Stimulated activated CD4-positive, alpha-beta T cell treated with anti-CD3 and anti-CD28 coated beads, Interleukin-4, amount 100 ng/mL, for 4 hours (primary cell): ENCODE results near the gene MLXIPL.
"Not testable (repeated sequence)": the region's sequence is repeated elsewhere in the genome, so short reads cannot be mapped to it uniquely, and the experiment has no call there.

ENCODE experiments used
- DNase-seq, 2 experiments: peaks; one replicate each; pipeline ENCODE4 v3.0.0-alpha.2; 2020

The MLXIPL gene, protein sequence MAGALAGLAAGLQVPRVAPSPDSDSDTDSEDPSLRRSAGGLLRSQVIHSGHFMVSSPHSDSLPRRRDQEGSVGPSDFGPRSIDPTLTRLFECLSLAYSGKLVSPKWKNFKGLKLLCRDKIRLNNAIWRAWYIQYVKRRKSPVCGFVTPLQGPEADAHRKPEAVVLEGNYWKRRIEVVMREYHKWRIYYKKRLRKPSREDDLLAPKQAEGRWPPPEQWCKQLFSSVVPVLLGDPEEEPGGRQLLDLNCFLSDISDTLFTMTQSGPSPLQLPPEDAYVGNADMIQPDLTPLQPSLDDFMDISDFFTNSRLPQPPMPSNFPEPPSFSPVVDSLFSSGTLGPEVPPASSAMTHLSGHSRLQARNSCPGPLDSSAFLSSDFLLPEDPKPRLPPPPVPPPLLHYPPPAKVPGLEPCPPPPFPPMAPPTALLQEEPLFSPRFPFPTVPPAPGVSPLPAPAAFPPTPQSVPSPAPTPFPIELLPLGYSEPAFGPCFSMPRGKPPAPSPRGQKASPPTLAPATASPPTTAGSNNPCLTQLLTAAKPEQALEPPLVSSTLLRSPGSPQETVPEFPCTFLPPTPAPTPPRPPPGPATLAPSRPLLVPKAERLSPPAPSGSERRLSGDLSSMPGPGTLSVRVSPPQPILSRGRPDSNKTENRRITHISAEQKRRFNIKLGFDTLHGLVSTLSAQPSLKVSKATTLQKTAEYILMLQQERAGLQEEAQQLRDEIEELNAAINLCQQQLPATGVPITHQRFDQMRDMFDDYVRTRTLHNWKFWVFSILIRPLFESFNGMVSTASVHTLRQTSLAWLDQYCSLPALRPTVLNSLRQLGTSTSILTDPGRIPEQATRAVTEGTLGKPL

DNA sequence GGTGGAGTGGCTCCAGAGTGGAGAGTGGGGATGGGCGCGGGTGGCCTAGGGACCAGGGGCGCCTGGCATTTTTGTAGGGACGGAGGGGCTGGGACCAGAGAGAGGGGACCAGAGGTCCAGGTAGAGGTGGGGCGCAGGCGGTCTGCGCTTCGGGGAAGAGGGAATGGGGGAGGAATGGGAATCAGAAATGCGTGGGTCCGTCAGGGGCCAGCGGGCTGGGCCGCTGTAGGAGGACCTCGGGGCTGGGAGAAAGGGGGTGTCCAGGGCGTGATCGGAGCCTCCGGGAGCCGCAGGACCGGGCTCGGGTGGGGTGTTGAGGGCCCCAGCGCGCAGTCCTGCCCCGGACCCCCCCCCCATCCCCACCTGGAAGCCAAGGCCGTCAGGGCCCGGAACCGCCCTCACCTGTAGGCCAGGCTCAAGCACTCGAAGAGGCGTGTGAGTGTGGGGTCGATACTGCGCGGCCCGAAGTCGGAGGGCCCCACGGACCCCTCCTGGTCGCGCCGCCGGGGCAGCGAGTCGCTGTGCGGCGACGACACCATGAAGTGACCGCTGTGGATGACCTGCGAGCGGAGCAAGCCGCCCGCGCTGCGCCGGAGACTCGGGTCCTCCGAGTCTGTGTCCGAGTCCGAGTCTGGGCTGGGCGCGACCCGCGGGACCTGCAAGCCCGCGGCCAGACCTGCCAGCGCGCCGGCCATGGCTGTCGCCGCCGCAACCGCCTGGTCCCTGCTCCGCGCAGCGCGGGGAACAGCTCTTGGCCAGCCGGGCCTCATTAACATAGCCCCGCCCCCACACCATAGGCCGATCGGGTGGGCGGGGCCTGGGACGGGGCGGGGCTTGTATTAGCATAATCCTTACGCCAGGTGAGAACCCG is at the start of gene MLXIPL:
Gene MLXIPL (minus strand): TSS at position 725 of the 871 bp plus-strand sequence. CDS start 30 bp downstream, at position 695.
- DNase-seq, result peak; percentile 35 to 58

GRCh38 chr7:73671857-73672445 is 47.6 kb upstream of the MLXIPL start:
- DNase-seq, result no peak

GRCh38 chr7:73671322-73671661 is 47.0 kb upstream of the MLXIPL start:
- DNase-seq, result no peak

DNA sequence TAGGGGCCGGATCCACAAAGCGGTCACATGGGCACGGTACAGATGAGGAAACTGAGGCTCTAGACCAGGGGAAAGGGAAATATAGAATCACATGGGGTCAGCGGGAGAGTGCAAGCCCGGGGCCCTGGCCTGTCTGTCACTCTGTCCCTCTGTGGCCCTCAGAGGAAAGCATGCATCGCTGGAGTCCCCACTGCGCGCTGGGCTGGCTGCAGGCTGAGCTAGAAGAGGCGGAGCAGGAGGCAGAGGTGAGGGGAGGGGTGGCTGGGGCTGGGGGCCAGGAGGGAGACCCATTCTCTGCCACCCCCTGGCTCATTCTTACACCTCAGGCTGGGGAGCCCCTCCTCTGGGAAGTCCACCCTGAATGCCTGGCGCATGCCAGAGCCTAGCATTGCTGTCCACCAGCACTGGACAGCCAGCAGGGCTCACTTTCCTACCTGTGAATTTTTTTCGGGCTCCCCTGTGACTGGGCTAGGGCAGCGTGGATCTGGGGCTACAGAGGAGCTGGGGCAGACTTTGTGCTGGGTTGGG is 45.6 kb upstream of the MLXIPL start:
- no peak for DNase-seq

GRCh38 chr7:73669288-73669701 is 45.0 kb upstream of the MLXIPL start:
- DNase-seq, result no peak

DNA sequence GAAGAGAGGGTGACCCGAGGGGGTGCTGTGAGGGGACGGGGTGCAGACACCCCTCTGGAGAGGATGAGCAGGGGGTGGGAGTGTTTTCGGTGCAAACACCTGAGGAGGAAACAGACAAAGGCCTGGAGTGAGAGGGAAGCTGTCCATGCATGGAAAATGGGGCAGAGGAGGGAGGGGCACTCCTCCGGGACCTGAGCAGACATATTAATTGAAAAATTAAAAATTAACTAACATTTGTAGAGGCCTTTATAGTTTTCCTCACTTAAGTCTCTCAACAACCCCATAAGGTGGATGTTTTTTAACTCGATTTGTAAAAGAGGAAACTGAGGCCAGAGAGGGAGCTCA is 44.5 kb upstream of the MLXIPL start:
- no peak for DNase-seq

- DNase-seq, result no peak
Observed at GRCh38 chr7:73668103-73668885, 44.0 kb upstream of the MLXIPL start.

GRCh38 chr7:73667344-73668102 is 43.2 kb upstream of the MLXIPL start, which contains the start of gene VPS37D:
VPS37D (plus strand) TSS chr7:73667831; CDS start chr7:73667959, 128 bp downstream.
- peak; percentile 87 to 96 for DNase-seq

DNA sequence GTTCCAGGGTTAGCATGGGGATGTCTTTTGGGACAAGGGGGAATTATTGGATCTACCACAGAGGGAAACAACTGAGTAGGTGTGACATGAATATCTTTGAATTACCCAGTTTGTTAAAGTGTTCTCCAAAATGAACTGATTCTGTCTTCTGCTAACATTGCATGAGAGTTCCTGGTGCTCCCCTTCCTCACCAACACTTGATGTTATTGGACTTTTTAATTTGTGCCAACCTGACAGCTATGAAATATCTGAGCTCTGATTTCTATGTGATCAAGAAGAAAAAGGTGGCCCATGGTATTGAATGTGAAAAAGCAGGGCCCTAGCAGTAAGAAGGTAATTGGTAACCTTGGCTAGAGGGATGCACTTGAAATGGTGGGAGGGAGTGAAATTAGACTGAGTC is 38.7 kb upstream of the MLXIPL start:
- no peak for DNase-seq

DNA sequence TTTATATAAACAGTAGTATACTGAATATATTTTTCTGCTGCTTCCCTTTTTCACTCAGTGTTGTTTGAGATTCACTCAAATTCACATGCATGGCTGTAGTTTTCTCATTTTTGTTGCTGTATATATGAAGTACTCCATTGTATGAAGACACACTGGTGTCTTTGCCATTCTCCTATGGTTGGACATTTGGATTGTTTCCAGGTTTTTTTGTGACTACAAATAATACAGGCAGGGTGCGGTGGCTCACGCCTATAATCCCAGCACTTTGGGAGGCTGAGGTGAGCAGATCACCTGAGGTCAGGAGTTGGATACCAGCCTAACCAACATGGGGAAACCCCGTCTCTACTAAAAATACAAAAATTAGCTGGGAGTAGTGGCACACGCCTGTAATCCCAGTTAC is 36.3 kb upstream of the MLXIPL start:
- not testable (repeated sequence) for DNase-seq

- DNase-seq, result no peak
Observed at GRCh38 chr7:73659983-73660382, 35.7 kb upstream of the MLXIPL start.

DNA sequence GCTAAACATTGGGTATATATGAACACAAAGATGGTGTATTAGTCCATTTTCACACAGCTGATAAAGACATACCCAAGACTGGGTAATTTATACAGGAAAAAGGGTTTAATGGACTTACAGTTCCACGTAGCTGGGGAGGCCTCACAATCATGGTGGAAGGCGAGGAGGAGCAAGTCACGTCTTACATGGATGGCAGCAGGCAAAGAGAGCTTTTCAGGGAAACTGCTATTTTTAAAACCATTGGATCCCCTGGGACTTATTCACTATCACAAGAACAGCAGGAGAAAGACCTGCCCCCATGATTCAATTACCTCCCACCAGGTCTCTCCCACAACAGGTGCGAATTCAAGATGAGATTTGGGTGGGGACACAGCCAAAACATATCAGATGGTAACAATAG is 31.0 kb upstream of the MLXIPL start:
- not testable (repeated sequence) for DNase-seq

DNA sequence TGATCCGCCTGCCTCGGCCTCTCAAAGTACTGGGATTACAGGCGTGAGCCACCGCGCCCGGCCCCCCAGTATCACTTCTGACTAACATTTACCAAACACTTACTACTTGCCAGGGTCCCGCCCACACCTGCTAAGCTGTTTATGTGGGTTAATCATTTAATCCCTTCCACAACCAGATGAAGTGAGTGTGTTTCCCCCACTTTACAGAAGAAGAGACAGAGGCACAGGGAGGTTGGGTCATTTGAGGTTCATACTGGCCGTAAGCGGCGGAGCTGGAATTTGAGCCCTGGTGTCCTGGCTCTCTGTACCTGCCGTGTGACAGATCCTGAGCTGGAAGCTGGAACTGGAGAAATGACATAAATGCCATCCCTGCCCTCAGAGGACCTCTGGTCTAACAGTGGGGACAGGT is 28.2 kb upstream of the MLXIPL start:
- no peak for DNase-seq

DNA sequence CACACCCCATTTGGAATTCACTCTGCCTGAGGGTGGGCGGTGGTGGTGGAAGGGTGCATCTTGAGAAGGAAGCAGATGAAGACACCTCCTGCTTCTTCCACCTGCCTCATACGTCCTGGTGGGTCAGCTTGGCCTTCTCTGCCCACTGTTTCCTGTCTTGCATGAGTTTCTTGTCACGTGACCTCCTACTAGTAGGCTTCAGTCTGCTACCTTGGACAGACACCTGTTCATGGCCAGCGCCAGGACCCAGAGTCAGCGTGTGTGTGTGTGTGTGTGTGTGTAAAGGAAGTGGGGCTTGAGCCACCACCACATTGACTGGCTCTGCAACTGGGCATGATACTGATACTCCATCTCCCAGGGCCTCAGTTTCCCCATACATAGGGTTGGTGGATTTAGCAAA is 26.2 kb upstream of the MLXIPL start:
- no peak for DNase-seq

DNA sequence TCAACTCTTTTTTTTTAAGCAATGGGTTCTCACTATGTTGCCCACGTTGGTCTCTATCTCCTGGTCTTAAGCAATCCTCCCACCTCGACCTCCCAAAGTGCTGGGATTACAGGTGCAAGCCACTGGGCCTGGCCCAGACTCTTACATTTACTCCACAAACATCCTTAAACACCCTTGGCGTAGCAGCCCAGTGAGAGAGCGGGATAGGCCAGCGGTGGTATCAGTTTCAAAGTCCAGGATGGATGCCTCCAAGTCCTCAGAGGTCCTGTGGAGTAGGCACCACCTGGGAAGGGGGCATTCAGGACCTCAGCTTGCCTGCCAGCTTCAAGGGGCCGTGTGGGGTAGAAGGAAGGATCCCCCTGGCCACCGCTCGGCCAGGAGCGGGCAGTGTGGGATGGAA is 25.3 kb upstream of the MLXIPL start:
- no peak for DNase-seq

GRCh38 chr7:73648593-73649332 is 24.4 kb upstream of the MLXIPL start:
- no peak for DNase-seq

DNA sequence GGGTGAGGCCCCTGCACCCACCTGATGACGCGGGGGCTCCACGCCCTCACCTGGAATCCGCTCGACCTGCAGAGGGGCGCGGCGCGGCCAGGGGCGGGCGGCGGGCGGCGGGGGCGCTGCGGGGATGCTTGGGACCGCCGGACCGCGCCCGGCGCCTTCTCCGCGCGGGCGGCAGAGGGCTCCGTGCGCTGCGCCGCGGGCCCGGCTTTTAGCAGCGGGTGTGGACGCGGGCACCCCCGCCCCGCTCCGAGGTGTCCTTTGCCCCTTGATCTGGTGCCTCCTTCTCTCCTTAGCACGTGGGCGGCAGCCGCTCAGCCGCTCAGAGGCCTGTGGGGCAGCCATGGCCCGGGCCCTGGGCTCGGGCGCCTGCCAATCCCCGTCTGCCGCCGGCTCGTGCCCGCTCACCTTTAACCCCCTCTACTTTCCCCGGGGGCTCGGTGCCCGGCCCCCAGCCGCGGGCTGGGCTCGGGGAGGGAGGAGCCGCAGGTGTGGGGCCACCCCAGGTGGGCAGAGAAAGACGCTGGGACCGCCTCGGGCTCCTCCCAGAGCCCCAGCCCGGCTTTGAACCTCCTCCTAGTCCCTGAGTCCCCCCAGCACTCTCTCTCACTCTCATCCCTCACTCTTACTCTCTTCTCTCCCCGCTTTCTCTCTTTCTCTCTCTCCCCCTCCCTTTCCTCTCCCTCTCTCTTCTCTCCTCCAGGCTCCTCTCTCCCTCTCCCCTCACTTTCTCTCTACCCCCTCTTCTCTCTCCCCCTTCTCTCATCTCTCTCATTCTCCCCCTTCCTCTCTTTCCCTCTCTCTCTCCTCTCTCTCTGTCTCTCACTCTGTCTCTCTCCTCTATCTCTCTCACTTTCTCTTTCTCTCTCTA is 23.6 kb upstream of the MLXIPL start:
- DNase-seq, result peak in 1 of 2 experiments; percentile 21

- no peak for DNase-seq
Observed at GRCh38 chr7:73646785-73647724, 22.7 kb upstream of the MLXIPL start.
